IPS DF 6.9 (cell line): ENCODE results near the gene PAX8.

Experiments
- DNase-seq: peaks from one replicate; pipeline ENCODE4 v3.0.0-alpha.2; 2013; ENCODE audit warnings: low read depth, low spot score
- H3K27ac ChIP-seq: one replicate; pipeline ENCODE4 v1.5.1; 2013; ENCODE audit warnings: low read length, control low read depth
- H3K27me3 ChIP-seq: 2 replicates; pipeline ENCODE4 v1.6.1; 2013; ENCODE audit warnings: mild to moderate bottlenecking, low read length; ENCODE audit not compliant: control insufficient read depth, insufficient read depth
- H3K36me3 ChIP-seq: 2 replicates; pipeline ENCODE4 v1.6.1; 2013; ENCODE audit warnings: low read length; ENCODE audit not compliant: control insufficient read depth, insufficient read depth
- H3K4me1 ChIP-seq: 2 replicates; pipeline ENCODE4 v1.6.1; 2013; ENCODE audit warnings: low read length; ENCODE audit not compliant: control insufficient read depth, insufficient read depth
- H3K4me3 ChIP-seq: 2 replicates; pipeline ENCODE4 v1.5.1; 2013; ENCODE audit warnings: mild to moderate bottlenecking, low read length
- H3K9me3 ChIP-seq: 2 replicates; pipeline ENCODE4 v1.6.1; 2013; ENCODE audit warnings: low read length, inconsistent platforms; ENCODE audit not compliant: control insufficient read depth, insufficient read depth
- WGBS: extraction: QIAGEN DNeasy Blood & Tissue Kit; methylation state at CpG from one replicate; pipeline ENCODE4 v1.1.7; 2013; ENCODE audit warnings: mixed read lengths, missing lambda C conversion rate; ENCODE audit not compliant: insufficient read length, insufficient coverage; 5-methylcytosine and 5-hydroxymethylcytosine counted together

PAX8 gene

DNA sequence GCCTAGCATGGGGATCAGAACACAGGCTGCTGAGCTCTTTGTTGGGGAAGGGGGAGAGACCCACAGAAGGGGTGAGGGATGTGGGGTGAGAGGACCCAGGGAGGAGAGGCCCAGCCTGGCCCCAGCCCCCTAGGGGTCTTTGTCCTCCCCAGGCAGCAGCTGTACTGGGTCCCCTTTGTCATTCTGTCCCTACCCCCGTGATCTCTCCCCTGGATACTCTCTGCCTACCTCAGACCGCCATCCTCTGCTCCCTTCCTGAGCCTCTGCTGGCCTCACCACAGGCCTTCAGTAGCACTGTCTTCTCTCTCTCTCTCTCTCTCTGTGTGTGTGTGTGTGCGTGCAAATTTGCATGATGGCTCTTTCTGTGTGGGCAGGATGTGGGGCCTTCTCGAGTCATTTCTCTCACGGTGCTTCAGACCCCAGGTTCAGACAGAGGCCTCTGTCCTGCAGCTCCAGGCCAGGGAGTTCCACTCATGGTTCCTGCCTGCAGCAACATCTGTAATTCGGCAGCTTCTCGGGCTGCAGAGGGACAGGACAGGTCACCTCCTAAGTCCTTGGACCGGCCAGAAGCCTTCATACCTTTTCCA, 103.6 kb downstream of the PAX8 start:
- no peak overlapping the region for H3K4me3 ChIP-seq
- no peaks in the 10 kb centered on the region for H3K27me3 ChIP-seq
- H3K36me3 ChIP-seq, result no peaks in the 10 kb centered on the region
- peaks cover 4% of the 10 kb centered on the region for H3K4me1 ChIP-seq
- H3K9me3 ChIP-seq, result no peaks in the 10 kb centered on the region
- WGBS, result no CpG with 5 or more reads among the region's 8 CpGs
- no peak for DNase-seq
- H3K27ac ChIP-seq, result no peak overlapping the region

GRCh38 chr2:113174376-113174750, 104.4 kb downstream of the PAX8 start:
- Histone ChIP-seq H3K36me3 (no peaks in the 10 kb centered on the region), H3K27ac (no peak overlapping the region), H3K4me1 (peaks cover 4% of the 10 kb centered on the region), H3K27me3 (no peaks in the 10 kb centered on the region), H3K9me3 (no peaks in the 10 kb centered on the region), H3K4me3 (no peak overlapping the region)
- WGBS, result no CpG with 5 or more reads among the region's 3 CpGs
- DNase-seq, result no peak

DNA sequence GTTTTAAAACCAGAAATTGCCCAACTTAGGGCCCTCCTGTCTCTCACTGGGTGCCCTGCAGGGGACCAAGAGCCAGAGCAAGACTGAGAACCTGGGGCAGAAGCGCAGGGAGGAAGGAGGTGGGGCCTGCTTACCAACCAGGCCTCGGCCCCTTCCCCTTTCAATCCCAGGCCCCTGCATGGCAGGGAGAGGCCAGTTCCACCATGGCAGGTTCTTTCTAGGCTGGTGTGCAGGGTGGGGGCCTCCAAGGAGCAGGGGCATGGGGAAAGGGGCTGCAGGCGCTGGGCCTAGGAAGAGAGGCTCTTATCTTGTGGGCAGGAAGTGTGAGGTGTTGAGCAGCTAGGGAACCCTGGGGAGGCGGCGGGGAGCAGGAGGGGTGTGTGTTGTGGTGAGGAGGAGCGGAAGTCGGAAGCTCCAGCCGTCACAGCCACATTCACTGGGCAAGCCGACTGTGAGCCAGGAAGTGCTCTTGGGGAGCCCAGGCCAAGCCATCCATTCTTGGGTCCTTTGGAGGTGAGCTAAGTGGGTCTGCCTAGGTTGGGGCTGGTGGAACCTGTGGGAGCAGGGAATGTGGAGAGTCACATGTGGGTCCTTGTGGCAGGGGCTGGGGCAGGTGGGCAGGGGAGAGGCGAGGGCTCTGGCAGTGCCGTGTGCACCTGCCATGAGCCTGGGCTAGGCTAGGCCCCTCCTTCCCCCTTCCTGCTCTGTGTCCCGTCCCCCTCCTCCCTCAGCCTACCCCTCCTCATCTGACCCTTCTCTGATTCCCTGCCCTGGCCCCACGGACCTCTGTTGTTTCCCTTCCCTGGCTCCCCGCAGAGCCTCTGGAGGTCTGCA, 105.0 kb downstream of the PAX8 start, which contains the start of gene PSD4:
PSD4 (plus strand) TSS at position 430 of the 834 bp plus-strand sequence. CDS start 8,486 bp downstream, outside the sequence.
- H3K27me3 ChIP-seq, result no peaks in the 10 kb centered on the region
- H3K4me3 ChIP-seq, result no peak within 1 kb of the TSS
- no peak within 1 kb of the TSS for H3K27ac ChIP-seq
- H3K36me3 ChIP-seq, result no peaks in the 10 kb centered on the region
- WGBS, result no CpG with 5 or more reads among the region's 14 CpGs
- peaks cover 4% of the 10 kb centered on the region for H3K4me1 ChIP-seq
- DNase-seq, result no peak
- no peaks in the 10 kb centered on the region for H3K9me3 ChIP-seq

- no peak overlapping the region for H3K4me3 ChIP-seq
- H3K36me3 ChIP-seq, result no peaks in the 10 kb centered on the region
- WGBS, result no CpG with 5 or more reads among the region's 16 CpGs
Measured at GRCh38 chr2:113172721-113173541, 105.8 kb downstream of the PAX8 start.

DNA sequence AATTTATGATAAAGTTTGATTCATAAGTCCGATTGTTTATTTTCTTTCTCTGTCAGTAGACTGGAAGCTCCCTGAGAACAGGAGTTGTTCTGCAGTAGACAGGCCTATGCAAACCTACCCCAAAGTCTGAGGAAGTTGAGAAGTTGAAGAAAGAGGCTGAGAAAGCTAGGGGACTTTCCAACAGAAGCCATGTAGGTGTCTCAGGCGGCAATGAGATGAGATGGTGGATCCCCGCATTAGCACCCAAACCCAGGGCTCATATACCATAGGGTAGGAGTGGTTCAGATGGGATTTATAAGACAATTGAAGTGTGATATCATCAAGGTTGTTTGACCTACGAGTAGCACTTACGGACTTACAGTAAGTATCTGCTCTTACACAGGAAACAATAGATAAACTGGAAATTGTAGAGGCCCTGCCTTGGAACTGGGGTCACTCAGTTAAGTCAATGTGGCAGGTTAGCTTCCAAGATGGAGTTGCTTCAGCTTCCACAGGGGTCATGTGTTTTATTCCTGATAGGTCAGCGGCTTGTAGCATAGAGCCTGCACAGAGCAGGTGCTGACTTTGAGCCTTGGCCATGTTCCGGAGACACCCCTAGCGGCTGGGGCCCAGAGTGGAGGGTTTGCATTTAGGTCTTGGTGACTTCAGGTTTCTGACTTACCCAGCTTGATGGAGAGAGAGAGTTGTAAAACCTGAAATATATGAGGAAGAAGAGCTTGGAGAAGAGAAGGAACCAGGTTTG, 107.2 kb downstream of the PAX8 start:
- WGBS, result no CpG with 5 or more reads among the region's 8 CpGs
- Histone ChIP-seq H3K4me1 (peaks cover 4% of the 10 kb centered on the region), H3K9me3 (no peaks in the 10 kb centered on the region), H3K36me3 (no peaks in the 10 kb centered on the region), H3K4me3 (no peak overlapping the region), H3K27ac (no peak overlapping the region), H3K27me3 (no peaks in the 10 kb centered on the region)
- no peak for DNase-seq

More at GRCh38 chr2:113172721-113173541, 105.8 kb downstream of the PAX8 start:
- H3K27ac ChIP-seq, result no peak overlapping the region
- H3K4me1 ChIP-seq, result peaks cover 4% of the 10 kb centered on the region
- no peaks in the 10 kb centered on the region for H3K9me3 ChIP-seq
- no peak for DNase-seq
- no peaks in the 10 kb centered on the region for H3K27me3 ChIP-seq

- Histone ChIP-seq H3K27ac (no peak overlapping the region), H3K9me3 (no peaks in the 10 kb centered on the region), H3K27me3 (no peaks in the 10 kb centered on the region), H3K4me3 (no peak overlapping the region), H3K36me3 (no peaks in the 10 kb centered on the region), H3K4me1 (peaks cover 2% of the 10 kb centered on the region)
- WGBS, result no CpG with 5 or more reads among the region's 3 CpGs
- DNase-seq, result no peak
Measured at GRCh38 chr2:113169586-113169985, 109.1 kb downstream of the PAX8 start.

DNA sequence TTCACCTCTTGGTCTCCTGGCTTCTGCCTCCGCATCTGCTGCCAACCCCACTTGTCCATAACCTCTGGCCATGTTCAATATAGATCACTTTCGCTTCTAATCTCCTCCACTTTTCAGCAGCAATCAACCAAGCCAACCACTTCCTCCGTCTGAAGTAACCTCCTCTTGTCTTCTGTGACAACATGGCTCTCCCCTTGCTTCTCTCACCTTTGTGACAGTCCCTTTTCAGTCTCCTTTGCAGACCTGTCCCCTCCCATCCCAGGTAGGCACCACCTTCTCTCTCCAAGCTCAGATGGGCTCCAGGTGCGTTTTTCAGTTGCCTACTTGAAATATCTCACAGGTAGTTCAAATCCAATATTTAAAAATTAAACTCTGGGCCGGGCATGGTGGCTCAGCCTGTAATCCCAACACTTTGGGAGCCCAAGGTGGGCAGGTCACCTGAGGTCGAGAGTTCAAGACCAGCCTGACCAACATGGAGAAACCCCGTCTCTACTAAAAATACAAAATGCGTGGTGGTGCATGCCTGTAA, 109.7 kb downstream of the PAX8 start:
- DNase-seq, result no peak
- H3K4me1 ChIP-seq, result peaks cover 2% of the 10 kb centered on the region
- no CpG with 5 or more reads among the region's 8 CpGs for WGBS
- H3K27me3 ChIP-seq, result no peaks in the 10 kb centered on the region
- no peak overlapping the region for H3K4me3 ChIP-seq
- no peak overlapping the region for H3K27ac ChIP-seq
- no peaks in the 10 kb centered on the region for H3K9me3 ChIP-seq
- H3K36me3 ChIP-seq, result no peaks in the 10 kb centered on the region

- no peaks in the 10 kb centered on the region; the same call in 1 of the 2 replicates for H3K4me1 ChIP-seq
- H3K4me3 ChIP-seq, result no peak overlapping the region
- no peaks in the 10 kb centered on the region for H3K9me3 ChIP-seq
- no peaks in the 10 kb centered on the region for H3K27me3 ChIP-seq
- no peak overlapping the region for H3K27ac ChIP-seq
- no peak for DNase-seq
- no peaks in the 10 kb centered on the region for H3K36me3 ChIP-seq
- no CpG with 5 or more reads among the region's 6 CpGs for WGBS
Measured at GRCh38 chr2:113167962-113168340, 110.8 kb downstream of the PAX8 start.

DNA sequence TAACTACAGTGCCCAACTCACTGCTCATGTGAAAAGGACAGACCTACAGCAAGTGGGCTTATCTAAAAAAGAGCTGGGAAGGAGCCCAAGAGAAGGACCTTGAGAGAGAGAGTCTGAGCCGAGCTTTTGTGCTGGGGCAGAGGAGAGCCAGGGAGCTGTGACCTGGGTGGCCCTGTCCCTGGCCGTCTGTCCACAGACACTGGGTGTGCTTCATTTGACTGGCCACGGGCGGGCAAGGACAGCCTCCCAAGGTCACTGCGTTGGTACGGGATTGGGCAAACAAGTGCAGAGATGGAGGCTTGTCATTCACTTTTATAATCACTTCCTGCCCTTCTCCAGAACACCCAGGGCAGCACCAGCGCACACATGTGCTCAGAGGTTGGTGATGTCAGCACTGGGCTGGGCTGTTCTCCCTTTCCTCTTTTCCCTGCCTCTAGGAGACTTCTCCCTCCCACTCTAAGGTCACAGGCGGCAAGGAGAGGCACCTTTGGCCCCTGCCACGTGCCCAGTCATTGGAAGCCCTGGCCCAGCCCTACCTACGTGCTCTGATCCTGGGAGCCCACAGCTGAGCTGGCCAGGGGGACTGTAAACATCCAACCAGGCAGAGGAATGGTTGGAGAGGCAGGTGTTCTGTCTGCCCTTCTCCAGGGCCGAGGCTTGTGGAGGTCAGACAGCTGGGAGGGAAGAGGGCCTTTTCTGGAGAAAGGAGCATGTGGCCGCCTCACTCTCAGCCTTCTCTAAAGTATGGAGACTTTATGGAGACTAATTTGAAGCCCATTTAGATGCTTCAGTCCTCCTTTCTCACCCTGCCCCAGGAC, 111.4 kb downstream of the PAX8 start:
- WGBS, result no CpG with 5 or more reads among the region's 12 CpGs
- H3K4me1 ChIP-seq, result no peaks in the 10 kb centered on the region; the same call in 1 of the 2 replicates
- no peaks in the 10 kb centered on the region for H3K9me3 ChIP-seq
- H3K27ac ChIP-seq, result no peak overlapping the region
- H3K4me3 ChIP-seq, result no peak overlapping the region
- DNase-seq, result no peak
- no peaks in the 10 kb centered on the region for H3K27me3 ChIP-seq
- H3K36me3 ChIP-seq, result no peaks in the 10 kb centered on the region
